Islet precursor cell (in vitro differentiated cells): ENCODE results near the gene COL27A1.

ENCODE experiments used
- DNase-seq: peaks from one replicate; pipeline ENCODE4 v3.0.0-alpha.2; 2018

COL27A1 gene

GRCh38 chr9:114289571-114290481, 134.5 kb downstream of the COL27A1 start:
- peak; percentile 52 for DNase-seq

GRCh38 chr9:114290561-114290986, 135.2 kb downstream of the COL27A1 start:
- DNase-seq, result peak; percentile 65

- DNase-seq, result peak; percentile 75
Observed at GRCh38 chr9:114291064-114291474, 135.7 kb downstream of the COL27A1 start.

GRCh38 chr9:114291886-114292590, 136.7 kb downstream of the COL27A1 start:
- DNase-seq, result no peak

GRCh38 chr9:114294664-114295063, 139.3 kb downstream of the COL27A1 start:
- DNase-seq, result no peak

- no peak for DNase-seq
Observed at GRCh38 chr9:114296338-114296737, 141.0 kb downstream of the COL27A1 start.

- peak; percentile 51 for DNase-seq
Observed at GRCh38 chr9:114299286-114300152, 144.2 kb downstream of the COL27A1 start.

- peak; percentile 45 for DNase-seq
Observed at GRCh38 chr9:114300153-114300845, 145.0 kb downstream of the COL27A1 start.

- peak; percentile 43 for DNase-seq
Observed at GRCh38 chr9:114300846-114301797, 145.8 kb downstream of the COL27A1 start.

GRCh38 chr9:114301798-114302565, 146.6 kb downstream of the COL27A1 start:
- DNase-seq, result peak; percentile 31

GRCh38 chr9:114302727-114303126, 147.4 kb downstream of the COL27A1 start:
- DNase-seq, result peak; percentile 44

GRCh38 chr9:114303571-114303970, 148.2 kb downstream of the COL27A1 start:
- no peak for DNase-seq

- no peak for DNase-seq
Observed at GRCh38 chr9:114303977-114304376, 148.6 kb downstream of the COL27A1 start.

GRCh38 chr9:114304416-114305188, 149.3 kb downstream of the COL27A1 start:
- peak; percentile 51 for DNase-seq

GRCh38 chr9:114307899-114308267, 152.5 kb downstream of the COL27A1 start:
- no peak for DNase-seq

GRCh38 chr9:114308361-114308950, 153.1 kb downstream of the COL27A1 start:
- DNase-seq, result no peak

- no peak for DNase-seq
Observed at GRCh38 chr9:114309096-114309495, 153.8 kb downstream of the COL27A1 start.

GRCh38 chr9:114310471-114311450, 155.4 kb downstream of the COL27A1 start:
- peak; percentile 19 for DNase-seq
